Fibroblast of the aortic adventitia (primary cell): ENCODE measurements around the gene ERCC6L2. TPM values are rescaled to one million over a fixed set of nuclear protein-coding genes. Genes with fewer than 3 reads are reported as not detected.

Experiments used
- DNase-seq: peaks from one replicate; pipeline ENCODE4 v3.0.0-alpha.2; 2010; ENCODE audit warnings: low read depth
- H3K4me3 ChIP-seq: 2 replicates; pipeline ENCODE4 v1.5.1; 2011; ENCODE audit warnings: low read depth, mild to moderate bottlenecking, control low read depth, low read length, moderate library complexity
- CTCF ChIP-seq: IDR thresholded peaks from 2 replicates; pipeline ENCODE4 v1.5.1; 2011; ENCODE audit warnings: mild to moderate bottlenecking, low read length, control low read depth, inconsistent platforms; ENCODE audit not compliant: insufficient read depth
- total RNA-seq: library from RNA; depleted of rRNA; stranded (reverse); fragments of >200 nt; gene quantifications from 2 replicates; pipeline ENCODE4 v1.2.3, GENCODE V29; 2012; ENCODE audit warnings: low replicate concordance

Gene ERCC6L2
- total RNA-seq, 1 donor: 93.3 TPM

- no peak overlapping the region for H3K4me3 ChIP-seq
- peak; percentile 22 for DNase-seq
- no peak for TF ChIP-seq CTCF
These were observed 1.1 kb downstream of the ERCC6L2 start for GRCh38 chr9:95876595-95876994.

- H3K4me3 ChIP-seq: no peak overlapping the region
- TF ChIP-seq CTCF: no peak
- DNase-seq: no peak
These were observed 2.5 kb downstream of the ERCC6L2 start for GRCh38 chr9:95877984-95878383.

- TF ChIP-seq CTCF: no peak
- DNase-seq: no peak
- no peak overlapping the region for H3K4me3 ChIP-seq
These were observed 4.1 kb downstream of the ERCC6L2 start for GRCh38 chr9:95879591-95879990.

- DNase-seq: peak; percentile 51
- H3K4me3 ChIP-seq: no peak overlapping the region
- no peak for TF ChIP-seq CTCF
These were observed 4.7 kb downstream of the ERCC6L2 start for GRCh38 chr9:95880021-95880690.

- no peak for TF ChIP-seq CTCF
- no peak for DNase-seq
- no peak overlapping the region for H3K4me3 ChIP-seq
These were observed 12.5 kb downstream of the ERCC6L2 start for GRCh38 chr9:95887926-95888497.

- no peak for DNase-seq
- no peak for TF ChIP-seq CTCF
- no peak overlapping the region for H3K4me3 ChIP-seq
These were observed 15.1 kb downstream of the ERCC6L2 start for GRCh38 chr9:95890594-95890993.
